Stimulated activated CD4-positive, alpha-beta T cell treated with anti-CD3 and anti-CD28 coated beads, Interleukin-12 subunit alpha, Interleukin-12 subunit beta, amount 100 ng/mL, for 24 hours (primary cell): ENCODE measurements around the gene TMEM258.

Experiments used
- DNase-seq, 2 experiments: peaks; one replicate each; pipeline ENCODE4 v3.0.0-alpha.2; 2020; ENCODE audit warnings: low read depth in 2 of 2

The TMEM258 gene

DNA sequence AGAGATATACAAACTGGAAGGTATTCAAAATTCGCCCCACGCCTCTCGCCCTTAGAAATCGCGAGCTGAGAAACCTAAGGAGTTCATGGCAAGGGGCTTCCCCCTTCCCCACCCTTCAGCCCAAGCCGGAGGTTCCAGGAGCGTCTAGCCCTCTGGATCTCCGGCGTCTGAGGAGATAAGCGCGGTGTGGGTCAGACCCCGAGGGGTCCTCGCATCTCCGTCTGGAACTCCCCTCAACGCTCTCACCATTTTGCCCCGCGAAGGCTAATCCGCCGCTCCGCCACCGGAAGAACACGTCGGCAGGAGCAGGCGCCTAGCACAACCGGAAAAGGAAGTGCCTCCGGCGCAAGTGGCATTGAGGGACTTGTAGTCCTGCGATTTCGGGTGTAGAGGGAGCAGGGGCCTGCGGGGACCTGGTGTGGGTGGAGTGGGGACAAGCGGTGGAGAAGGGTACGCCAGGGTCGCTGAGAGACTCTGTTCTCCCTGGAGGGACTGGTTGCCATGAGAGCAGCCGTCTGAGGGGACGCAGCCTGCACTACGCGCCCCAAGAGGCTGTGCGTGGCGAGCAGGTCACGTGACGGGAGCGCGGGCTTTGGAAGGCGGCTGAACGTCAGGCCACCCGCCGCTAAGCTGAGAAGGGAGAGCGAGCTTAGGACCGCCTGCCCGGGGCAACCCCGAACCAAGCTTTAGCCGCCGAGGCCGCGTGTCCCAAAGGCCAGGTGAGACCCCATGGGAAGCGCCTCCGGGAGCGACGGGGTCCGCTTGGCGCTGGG lies at the start of gene TMEM258, which contains the start of gene FEN1:
TSS of gene TMEM258 (minus strand) at position 290 of the 773 bp plus-strand sequence. CDS start at position 249, 41 bp downstream.
TSS of gene FEN1 (plus strand) at position 602 of the 773 bp plus-strand sequence. CDS start 2,451 bp downstream, outside the sequence.
- DNase-seq: peak; percentile 76 to 81

DNA sequence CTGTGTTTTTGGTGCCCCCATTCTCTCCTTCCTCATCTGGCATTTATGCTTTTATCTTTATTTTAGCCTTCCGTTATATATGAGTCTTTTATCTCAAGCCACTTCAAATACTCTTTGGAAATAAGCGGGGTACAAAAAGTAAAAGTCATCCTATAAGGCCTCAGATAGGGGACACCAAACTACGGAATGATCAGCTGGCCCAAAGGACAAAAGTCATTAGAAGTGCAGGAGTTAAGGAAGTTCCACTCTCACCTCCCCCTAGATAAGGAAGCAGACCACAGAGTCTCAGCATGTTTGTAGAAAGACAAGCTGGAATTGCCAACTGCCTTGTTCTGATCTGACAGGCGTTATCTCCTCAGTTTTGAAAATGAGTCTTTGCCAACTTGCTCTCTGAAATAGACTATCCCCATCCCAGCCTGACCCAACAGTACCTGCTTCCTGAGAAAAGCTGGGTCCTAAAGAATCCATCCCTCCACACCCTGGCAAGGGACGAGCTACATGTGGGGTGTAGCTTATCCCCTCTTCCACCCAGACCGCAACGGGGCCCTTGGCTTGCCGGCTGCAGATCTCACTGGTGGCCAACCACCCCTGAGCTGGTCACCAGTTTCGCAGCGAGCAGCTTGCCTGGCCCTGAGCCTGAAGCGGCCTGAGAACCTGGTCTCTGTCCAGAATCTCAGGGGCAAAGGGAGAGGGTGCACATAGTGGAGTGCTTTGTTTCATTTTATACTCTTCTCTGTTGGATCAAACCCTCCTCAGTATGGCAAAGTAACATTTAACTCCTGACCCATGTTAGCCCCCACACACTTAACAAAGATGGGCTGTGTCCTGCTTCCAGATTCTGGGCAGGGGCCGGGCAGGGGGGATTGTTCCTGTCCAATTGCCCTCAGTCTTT lies 49.5 kb upstream of the TMEM258 start:
- DNase-seq: no peak

DNA sequence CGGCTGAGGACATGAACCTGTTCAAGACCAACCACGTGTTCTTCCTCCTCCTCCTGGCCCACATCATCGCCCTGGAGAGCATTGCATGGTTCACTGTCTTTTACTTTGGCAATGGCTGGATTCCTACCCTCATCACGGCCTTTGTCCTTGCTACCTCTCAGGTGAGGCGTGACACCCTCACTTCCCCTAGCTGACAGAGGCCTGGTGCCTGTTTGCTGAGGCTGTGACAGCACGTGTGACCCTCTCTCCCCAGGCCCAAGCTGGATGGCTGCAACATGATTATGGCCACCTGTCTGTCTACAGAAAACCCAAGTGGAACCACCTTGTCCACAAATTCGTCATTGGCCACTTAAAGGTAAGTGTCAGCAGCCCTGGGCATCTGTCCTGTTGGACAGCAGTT lies 48.0 kb upstream of the TMEM258 start:
- no peak for DNase-seq

DNA sequence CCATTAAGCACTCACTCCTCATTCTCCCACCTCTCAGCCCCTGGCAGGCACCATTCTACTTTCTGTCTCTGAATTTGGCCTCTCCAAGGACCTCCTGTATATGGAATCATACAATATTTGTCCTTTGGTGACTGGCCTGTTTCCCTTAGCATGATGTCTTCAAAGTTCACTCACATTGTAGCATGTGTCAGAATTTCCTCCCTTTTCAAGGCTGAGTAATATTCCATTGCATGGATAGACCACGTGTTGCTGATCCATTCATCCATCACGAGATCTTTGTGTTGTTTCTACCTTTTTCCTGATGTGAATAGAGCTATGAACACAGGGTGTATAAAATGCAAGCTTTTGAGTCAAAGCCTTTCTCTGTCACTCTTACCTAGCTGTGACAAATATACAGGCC lies 47.3 kb upstream of the TMEM258 start:
- DNase-seq: no peak

DNA sequence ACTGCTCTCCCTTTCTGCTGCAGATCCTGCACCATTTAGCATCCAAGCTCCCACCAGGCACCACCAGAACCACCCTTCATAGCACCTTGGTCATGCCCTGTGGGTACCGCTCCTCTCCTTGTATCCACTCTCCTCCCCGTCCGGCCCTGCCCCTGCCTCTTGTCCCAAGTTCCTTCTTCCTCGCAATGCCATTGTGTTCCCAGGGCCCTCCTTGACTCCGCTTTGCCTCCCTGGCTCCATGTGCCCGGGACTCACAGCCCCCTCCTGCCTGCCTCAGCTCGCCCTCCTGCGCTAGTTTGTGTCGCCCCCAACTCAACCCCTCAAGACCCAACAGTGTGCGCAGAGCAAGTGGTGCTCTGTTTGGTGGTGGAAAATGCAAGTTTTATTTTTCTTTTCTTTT lies 46.5 kb upstream of the TMEM258 start:
- no peak for DNase-seq

DNA sequence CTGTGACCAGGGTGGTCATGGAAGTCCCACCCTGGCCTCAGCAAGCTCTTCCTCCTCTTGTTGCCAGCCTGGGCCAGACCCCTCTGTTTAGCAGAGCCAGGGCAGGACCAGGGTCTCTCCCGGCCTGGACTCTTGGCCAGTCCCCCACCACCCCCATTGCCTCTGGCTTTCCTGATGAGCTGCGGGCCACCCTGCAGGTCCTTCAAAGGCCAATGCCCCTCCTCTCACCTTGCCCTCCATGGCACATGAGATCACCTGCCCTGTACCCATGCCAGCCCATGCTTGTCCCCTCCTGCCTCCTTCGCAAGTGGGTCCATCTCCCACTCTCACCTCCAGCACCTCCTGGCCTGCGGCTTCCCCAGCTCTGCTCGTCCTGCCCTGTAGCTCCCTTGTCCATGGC lies 46.1 kb upstream of the TMEM258 start:
- DNase-seq: no peak

DNA sequence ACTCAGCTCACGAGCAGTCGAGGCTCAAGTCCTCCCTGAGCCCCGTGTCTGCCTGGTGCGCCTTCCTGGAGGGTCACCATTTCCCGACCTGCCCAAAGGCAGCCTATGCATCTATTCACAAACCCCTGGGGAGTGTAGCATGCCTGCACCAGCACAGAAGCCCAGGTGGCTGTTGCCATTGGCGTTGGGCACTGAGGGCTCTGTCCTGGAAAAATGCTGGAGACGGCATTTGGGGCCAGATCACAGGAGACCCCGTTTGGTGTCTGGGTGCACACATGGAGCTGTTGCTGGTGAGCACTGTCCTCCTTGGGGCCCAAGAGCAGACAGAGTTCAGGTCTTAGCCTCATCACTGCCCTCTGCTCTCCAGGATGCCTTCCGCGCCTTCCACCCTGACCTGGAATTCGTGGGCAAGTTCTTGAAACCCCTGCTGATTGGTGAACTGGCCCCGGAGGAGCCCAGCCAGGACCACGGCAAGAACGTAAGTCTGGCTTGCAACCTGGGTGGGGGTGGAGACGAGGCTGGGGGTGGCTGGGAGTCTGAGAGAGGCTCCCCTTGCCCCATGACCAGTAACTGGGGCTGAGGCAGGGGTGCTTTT lies 45.1 kb upstream of the TMEM258 start:
- no peak for DNase-seq

DNA sequence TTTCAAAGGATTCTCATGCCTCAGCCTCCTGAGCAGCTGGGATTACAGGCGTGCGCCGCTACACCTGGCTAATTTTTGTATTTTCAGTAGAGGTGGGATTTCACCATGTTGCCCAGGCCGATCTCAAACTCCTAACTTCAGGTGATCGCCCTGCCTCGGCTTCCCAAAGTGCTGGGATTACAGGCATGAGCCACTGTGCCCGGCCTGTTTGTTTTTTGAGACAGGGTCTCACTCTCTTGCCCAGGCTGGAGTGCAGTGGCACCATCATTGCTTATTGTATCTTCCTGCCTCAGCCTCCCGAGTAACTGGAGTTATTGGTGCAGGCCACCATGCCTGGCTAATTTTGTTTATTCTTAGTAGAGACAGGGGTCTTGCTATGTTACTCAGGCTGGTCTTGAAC lies 43.8 kb upstream of the TMEM258 start:
- DNase-seq: no peak

DNA sequence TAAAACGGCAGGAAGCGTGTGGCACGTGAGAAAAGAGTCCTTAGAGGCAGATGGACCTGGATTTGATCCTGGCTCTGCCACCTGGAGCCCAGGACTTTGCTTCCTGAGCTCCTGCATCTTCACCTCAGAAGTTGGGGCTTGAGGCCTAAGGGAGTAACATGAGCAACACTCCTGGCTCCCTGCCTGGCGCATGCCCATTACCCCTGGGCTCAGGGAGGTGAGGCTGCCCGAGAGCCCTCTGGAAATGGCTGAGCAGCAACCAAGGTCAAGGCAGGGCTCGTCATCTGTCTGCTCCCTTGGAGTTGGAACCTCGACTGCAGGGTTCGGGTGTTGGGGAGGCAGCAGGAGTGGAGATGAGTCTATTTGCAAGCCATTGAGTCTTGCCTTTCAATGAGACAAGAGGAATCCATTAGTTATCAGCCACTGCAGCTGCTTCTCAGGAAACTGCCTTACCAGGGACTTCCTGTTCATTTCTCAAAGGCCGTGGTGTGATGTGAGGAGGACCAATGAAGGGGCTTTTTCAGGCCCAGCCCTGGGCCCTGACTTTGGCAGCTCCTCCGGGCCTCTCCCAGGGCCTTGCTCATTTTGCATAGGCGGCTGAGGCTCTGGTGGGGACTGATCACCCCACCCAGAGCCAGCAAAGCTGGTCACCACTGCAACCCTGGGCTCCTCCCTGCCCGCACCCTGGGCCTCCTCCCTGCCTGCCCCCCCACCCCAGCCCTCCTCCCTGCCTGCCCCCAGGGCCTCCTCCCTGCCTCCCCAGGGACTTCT lies 42.1 kb upstream of the TMEM258 start:
- no peak for DNase-seq

DNA sequence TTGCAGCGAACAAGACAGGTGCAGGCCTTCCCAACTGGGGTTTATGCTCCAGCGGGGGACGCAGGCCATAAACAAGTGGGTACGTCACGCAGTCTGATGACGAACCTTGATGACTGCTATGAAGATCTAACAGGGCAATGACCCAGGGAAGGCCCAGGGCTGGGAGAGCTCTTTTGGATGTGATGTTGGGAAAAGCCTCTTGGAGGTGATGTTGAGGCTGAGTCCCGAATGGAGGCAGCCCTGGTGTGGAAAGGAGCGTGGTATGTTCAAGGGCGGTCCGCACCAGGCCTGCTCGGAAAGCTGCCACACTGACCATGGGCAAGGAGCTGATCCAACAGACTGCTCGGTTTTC lies 41.5 kb upstream of the TMEM258 start:
- no peak for DNase-seq

DNA sequence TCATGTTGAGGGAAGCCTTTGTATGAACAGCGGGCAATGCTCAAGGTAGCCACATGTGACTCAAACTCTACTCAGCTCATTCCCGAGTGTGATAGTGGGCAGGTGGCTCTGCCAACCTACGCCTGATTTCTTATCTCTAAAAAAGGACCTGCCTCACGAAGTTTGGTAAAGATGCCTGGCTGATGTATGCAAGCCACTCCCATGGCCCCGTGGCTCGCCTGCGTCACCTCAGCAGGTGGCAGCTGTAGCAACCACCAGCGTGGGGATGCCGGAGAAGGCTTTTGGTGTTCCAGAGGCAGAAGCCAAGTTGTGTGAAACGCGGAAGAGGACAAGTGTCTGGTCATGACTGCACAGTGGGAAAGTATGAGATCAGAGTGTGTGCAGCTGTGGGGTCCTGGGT lies 41.1 kb upstream of the TMEM258 start:
- no peak for DNase-seq

DNA sequence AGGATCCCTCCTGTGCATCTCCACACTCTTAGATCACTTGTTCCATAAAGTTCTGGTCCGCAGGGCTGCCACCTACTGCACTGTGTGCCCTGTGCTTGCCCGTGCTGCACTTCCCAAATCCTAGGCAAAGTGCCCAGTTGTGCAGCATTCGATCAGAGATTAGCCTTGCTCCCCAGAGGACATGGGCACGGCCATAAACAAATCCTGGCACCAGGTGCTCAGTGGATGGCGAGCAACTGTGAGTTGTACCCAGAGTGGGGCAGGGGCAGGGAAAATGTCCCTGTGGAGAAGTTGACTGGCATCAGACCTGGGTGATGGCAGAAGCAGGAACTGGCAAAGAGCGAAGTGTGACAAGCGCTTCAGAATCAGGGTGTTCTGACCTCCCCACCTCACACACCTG lies 40.4 kb upstream of the TMEM258 start:
- DNase-seq: no peak

DNA sequence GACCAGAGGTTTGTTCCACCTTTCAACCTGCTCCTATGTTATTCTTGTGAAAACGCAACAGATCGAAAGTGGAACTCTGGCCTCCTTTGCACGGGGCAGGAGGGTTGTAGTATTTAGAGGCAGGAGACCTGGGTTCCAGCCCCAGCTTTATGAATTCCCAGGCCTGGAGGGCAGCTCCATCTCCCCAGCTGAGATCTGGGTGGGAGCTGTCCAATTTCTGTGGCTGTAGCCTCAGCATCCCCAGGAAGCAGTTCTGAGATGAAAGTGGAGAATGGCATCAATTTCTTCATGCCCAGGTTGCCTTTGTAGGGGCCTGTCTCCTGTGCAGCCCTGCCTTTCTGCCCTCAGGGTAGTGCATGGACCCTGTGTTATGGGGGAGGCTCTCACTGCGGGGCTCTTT lies 39.8 kb upstream of the TMEM258 start:
- DNase-seq: no peak

DNA sequence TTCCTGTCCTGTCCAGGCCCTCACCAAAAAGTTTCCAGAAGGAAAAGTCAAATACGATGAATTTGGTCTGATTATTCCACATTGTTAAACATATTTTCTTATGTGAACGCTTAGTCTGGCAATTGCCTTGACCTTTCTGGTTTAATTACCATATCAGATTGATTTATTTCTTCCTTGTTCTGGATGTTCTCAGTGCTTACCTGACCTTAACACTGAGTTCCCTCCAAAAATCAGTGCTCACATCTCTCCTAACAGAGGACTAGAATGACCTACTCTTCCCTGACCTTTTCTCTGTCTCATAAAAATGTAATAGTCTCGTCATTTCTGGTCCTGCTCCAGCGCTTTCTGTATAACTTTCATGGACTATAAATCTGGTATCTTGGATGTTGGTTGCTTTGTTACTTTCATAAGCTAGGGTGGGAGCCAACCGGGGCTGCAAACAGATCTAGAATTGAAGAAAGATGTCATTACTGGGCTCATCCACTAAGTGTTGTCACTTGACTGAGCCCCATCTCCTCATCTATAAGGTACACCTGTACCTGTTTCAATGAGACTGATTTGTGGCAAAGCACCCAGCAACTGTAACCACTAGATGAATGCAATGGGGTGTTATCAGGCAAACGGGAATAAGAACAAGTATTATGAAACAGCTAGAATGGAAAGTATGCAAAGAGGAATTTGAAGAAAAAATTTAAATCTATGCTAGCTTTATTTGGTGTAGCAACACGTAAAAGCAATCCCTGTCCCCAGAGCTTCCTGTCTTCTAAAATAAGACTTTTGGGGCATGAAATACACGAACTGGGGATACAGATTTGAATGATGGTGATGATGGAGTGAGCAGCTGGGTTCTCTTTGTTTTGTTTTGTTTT lies 38.1 kb upstream of the TMEM258 start:
- no peak for DNase-seq

DNA sequence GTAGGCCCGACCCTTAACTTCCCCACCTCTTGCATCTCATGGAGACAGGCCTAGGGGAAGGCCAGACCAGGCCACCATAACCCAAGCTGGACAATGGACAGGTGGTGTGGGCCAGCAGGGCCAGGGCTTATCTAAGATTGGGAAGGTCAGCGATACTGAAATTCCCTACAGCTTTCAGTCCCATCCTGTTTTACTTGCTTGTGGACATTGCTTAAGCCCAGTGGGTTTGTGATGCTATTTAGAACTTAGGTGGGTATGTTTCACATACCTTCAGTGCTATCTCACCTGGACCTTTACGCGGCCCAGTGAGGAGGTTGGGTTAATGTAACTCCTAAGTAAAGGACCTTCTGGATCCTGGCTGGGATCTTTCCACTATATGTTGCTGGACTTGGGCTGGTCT lies 37.4 kb upstream of the TMEM258 start:
- DNase-seq: no peak

DNA sequence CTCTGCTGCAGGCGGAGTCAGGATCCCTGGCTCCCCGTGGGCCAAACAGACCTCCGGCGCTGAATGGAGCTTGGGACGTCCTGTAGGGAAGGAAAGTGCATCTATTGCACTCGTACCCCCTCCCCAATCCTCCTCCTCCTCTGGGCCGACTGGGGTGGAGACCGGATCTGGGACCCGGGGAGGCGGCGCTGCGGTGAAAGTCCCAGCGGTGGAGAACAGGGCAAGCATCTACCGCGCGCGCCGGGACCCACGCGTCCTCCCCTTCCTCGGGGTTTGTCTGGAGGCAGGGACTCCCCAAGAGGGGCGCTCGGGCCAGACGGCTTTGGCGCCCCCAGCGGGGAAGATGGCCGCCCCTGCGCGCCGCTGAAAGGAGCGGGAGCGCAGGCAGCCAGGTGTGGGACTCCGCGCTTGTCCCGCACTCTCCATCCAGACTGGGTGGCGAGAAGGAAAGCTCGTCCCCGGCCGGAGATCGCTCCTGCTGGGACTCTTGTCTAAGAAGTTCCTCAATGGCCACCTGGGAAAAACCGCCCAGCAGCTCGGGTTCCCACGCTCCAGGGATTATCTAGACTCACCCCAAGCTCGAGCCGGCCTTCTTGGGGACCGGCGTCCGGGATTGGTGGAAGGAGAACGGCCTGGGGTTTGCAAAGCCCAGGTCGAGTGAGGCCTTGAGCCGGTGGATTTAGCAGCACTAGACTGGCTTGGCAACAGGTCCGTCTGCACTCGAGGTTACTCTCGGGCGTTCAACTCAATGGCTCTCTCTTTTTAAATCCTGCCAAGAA lies 36.4 kb upstream of the TMEM258 start:
- DNase-seq: no peak

DNA sequence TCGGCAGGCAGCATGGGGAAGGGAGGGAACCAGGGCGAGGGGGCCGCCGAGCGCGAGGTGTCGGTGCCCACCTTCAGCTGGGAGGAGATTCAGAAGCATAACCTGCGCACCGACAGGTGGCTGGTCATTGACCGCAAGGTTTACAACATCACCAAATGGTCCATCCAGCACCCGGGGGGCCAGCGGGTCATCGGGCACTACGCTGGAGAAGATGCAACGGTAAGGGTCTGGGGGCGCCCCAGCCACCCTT lies 35.9 kb upstream of the TMEM258 start:
- no peak for DNase-seq

DNA sequence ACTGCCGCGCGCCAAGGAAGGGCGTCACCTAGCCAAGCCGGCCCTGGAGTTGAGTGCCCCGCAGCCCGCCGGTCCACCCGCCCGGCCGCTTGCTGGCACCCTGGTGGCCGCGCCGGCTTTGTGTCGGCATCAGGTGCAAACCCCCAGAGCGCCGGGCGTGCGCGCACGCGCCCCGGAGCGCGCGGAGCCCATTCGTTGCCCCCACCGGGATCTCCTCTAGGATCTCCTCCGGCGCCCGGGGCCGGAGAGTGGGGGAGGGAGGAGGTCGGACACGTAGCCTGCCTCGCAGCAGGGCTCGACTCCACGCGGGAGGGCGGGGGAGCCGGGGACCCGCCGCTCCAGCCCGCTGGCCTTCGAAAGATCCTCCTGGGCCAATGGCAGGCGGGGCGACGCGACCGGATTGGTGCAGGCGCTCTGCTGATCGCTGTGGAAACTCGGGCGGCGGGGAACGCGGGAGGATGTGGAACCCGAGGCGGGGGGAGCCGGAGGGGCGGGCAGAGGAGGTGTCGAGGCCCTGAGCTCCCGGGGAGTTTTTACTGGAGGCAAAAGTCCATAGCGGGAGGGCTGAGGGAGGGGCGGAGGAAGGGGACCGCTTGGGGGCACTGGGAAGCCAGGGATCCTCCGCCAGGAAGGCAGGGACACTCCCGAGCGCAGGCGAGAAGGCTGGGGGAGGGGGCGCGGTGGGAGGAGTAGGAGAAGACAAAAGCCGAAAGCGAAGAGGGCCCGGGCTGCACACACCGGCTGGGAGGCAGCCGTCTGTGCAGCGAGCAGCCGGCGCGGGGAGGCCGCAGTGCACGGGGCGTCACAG lies 35.4 kb upstream of the TMEM258 start, which contains the start of gene FADS2:
TSS of gene FADS2 (plus strand) at position 730 of the 808 bp plus-strand sequence. CDS start 91 bp downstream, outside the sequence.
- peak; percentile 32 to 76 for DNase-seq

DNA sequence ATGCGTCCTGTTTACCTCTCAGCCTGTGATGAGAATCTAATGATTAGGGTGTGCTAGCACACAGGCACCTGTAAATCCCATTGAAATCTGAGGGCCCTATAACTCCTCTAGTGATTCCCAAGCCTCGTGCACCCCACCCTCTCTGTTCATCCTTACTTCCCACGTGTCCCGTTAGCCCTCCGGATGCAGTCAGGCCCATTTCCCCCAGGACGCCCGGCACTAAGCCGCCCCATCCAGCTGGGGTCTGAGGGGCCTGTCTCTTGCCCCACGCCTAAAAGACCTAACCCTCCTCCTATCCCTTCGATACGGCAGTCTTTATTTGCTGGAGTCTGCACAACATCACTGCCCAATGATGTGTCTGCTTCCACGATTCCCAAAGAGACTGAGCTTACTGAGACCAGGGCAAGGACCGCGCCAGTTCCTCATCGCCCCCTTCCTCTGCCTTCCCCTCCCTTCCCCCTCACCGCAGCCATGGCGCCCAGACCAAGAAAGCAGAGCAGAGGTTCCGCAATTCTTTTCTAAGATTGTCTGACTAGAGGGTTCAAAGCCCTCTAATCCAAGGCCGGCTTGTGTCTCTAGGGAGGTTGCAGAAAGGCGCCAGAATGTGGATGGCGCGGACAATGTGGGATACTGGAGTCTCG lies 34.7 kb upstream of the TMEM258 start:
- no peak for DNase-seq
